HepG2 (cell line): ENCODE data around the gene TEAD4. TPM values are rescaled to one million over a fixed set of nuclear protein-coding genes. Genes with fewer than 3 reads are reported as not detected.

Experiments used
- ATRX ChIP-seq: sonication (generic); formaldehyde crosslinking; IDR thresholded peaks from 2 replicates; pipeline ENCODE4 v1.4.0; 2020; ENCODE audit warnings: missing genetic modification reagents, borderline replicate concordance
- FOXO1 ChIP-seq: sonication (generic); formaldehyde crosslinking; IDR thresholded peaks from 2 replicates; pipeline ENCODE4 v1.4.0; 2020; ENCODE audit warnings: missing genetic modification reagents
- HCFC1 ChIP-seq: fragments of 150-350 bp; IDR thresholded peaks from 2 replicates; pipeline ENCODE4 v1.6.1; 2014; ENCODE audit warnings: low read depth, low read length
- HDAC2 ChIP-seq: sonication (generic); formaldehyde crosslinking; IDR thresholded peaks from 2 replicates; pipeline ENCODE4 v1.4.0; 2020; ENCODE audit warnings: missing genetic modification reagents
- NCOA1 ChIP-seq: sonication (generic); formaldehyde crosslinking; IDR thresholded peaks from 2 replicates; pipeline ENCODE4 v1.9.0; 2021; ENCODE audit warnings: missing genetic modification reagents
- NFIB ChIP-seq: sonication (generic); formaldehyde crosslinking; IDR thresholded peaks from 2 replicates; pipeline ENCODE4 v1.9.0; 2021; ENCODE audit warnings: missing genetic modification reagents, mild to moderate bottlenecking, borderline replicate concordance
- POLR2AphosphoS5 ChIP-seq: IDR thresholded peaks from 2 replicates; pipeline ENCODE4 v1.6.1; 2012; ENCODE audit warnings: low read depth, low read length
- STAT5B ChIP-seq: sonication (generic); formaldehyde crosslinking; IDR thresholded peaks from 2 replicates; pipeline ENCODE4 v1.4.0; 2020; ENCODE audit warnings: missing genetic modification reagents
- TARDBP ChIP-seq: sonication (generic); formaldehyde crosslinking; IDR thresholded peaks from 2 replicates; pipeline ENCODE4 v1.8.0; 2022; ENCODE audit warnings: mild to moderate bottlenecking, missing genetic modification reagents
- THAP9 ChIP-seq: sonication (generic); formaldehyde crosslinking; IDR thresholded peaks from 2 replicates; pipeline ENCODE4; 2020; ENCODE audit warnings: missing genetic modification reagents, mild to moderate bottlenecking, borderline replicate concordance
- ZNF280D ChIP-seq: sonication (generic); formaldehyde crosslinking; IDR thresholded peaks from 2 replicates; pipeline ENCODE4 v1.5.1; 2020; ENCODE audit warnings: mild to moderate bottlenecking, missing genetic modification reagents
- ZNF510 ChIP-seq: sonication (generic); formaldehyde crosslinking; IDR thresholded peaks from 2 replicates; pipeline ENCODE4 v1.4.0; 2020; ENCODE audit warnings: low read depth, mild to moderate bottlenecking, missing genetic modification reagents
- ZNF639 ChIP-seq: conservative IDR thresholded peaks from 2 replicates; pipeline ENCODE4 v1.6.1; 2018; ENCODE audit warnings: missing genetic modification reagents
- polyA plus RNA-seq, 8 experiments: library from polyadenylated mRNA; depleted of rRNA in 3 of 8; stranded (reverse) in 7 of 8; unstranded in 1 of 8; fragments of >200 nt; fragmentation: Illumina TruSeq in 4 of 8; extraction: Trizol in 4 of 8; gene quantifications; 2 replicates each; pipeline versions ENCODE4 v1.2.1 to v1.2.3, GENCODE V29; 2011 to 2016; ENCODE audit warnings: low read depth in 4 of 8, missing spikeins in 1 of 8, mixed read lengths in 1 of 8; ENCODE audit not compliant: insufficient read depth in 1 of 8
- total RNA-seq, 5 experiments: library from RNA; depleted of rRNA; stranded (reverse); fragments of >200 nt; fragmentation: Illumina TruSeq; extraction: Trizol; gene quantifications; 2 replicates each; pipeline ENCODE4 v1.2.3, GENCODE V29; 2016; ENCODE audit warnings: low read depth in 1 of 5
- TF ChIP-seq, protein P1 (sequence below): sonication (generic); formaldehyde crosslinking; IDR thresholded peaks from 2 replicates; pipeline ENCODE4 v1.4.0; 2020; ENCODE audit warnings: mild to moderate bottlenecking, missing genetic modification reagents
- TF ChIP-seq, protein P2 (sequence below): sonication (generic); formaldehyde crosslinking; IDR thresholded peaks from 2 replicates; pipeline ENCODE4 v1.5.0; 2020; ENCODE audit warnings: missing genetic modification reagents

TEAD4 gene
- total and polyA plus RNA-seq, 2 of the 13 experiments (the other 11 are each of a cell fraction or from before 2014, with no cell fraction given), result 45.0 to 69.4 TPM

- TF ChIP-seq ZNF639 (CRISPR knock-in tag) (0 out of 2 replicates have a peak, but pooled peaks have one; percentile 19), HDAC2 (peak; percentile 68; the same call in 1 of the 2 replicates), STAT5B (CRISPR knock-in tag) (no peak), NFIB (CRISPR knock-in tag) (no peak), ATRX (no peak), FOXO1 (CRISPR knock-in tag) (peak; percentile 12; the same call in 1 of the 2 replicates), NCOA1 (CRISPR knock-in tag) (0 out of 2 replicates have a peak, but pooled peaks have one; percentile 24), ZNF510 (CRISPR knock-in tag) (no peak), HCFC1 (no peak), TARDBP (0 out of 2 replicates have a peak, but pooled peaks have one; percentile 20), POLR2AphosphoS5 (peak; percentile 79), THAP9 (CRISPR knock-in tag) (peak; percentile 63; the same call in 1 of the 2 replicates), ZNF280D (CRISPR knock-in tag) (no peak)
- TF ChIP-seq, protein P1, sequence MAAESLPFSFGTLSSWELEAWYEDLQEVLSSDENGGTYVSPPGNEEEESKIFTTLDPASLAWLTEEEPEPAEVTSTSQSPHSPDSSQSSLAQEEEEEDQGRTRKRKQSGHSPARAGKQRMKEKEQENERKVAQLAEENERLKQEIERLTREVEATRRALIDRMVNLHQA (CRISPR knock-in tag), result no peak
- TF ChIP-seq, protein P2, sequence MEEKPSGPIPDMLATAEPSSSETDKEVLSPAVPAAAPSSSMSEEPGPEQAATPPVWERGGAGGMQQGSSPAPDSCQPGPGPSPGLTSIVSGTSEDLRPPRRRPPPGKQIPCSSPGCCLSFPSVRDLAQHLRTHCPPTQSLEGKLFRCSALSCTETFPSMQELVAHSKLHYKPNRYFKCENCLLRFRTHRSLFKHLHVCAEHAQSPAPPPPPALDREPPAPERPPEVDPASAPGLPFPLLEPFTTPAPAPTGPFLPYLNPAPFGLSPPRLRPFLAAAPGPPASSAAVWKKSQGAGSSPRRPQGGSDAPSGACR (CRISPR knock-in tag), result peak; percentile 65; the same call in 1 of the 2 replicates
Observed at GRCh38 chr12:3085341-3086139, 126.3 kb downstream of the TEAD4 start (continued).
